Measurements from ENCODE around the gene STK39.

Gene STK39

GRCh38 chr2:168159754-168160585 lies 87.4 kb downstream of the STK39 start:
- DNase-seq (ENCODE audit: low read depth in 2 of 2): no peak

GRCh38 chr2:168158586-168158985 lies 88.8 kb downstream of the STK39 start:
- no peak for DNase-seq (ENCODE audit: low read depth in 2 of 2)

DNA sequence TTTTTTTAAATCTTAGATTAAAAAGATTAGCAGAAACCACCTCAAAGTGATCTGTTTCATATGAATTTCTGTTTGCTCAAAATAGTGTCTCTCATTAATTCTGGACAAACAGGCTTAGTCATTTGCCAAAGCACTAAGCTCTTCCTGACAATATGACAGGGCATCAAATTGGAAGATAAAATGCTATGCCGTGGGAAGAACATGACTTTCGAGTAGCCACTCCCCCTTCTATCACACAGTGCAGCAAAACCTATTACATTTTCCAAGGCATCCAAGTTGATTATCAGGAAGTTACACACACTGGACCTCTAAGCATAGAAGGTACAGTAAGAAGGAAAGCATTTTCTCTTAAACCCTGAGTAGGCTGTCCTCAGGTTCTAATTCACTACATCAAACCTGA lies 89.5 kb downstream of the STK39 start:
- no peak for DNase-seq (ENCODE audit: low read depth in 2 of 2)

- DNase-seq (ENCODE audit: low read depth in 2 of 2): no peak
These were observed 90.3 kb downstream of the STK39 start for GRCh38 chr2:168157070-168157469.

DNA sequence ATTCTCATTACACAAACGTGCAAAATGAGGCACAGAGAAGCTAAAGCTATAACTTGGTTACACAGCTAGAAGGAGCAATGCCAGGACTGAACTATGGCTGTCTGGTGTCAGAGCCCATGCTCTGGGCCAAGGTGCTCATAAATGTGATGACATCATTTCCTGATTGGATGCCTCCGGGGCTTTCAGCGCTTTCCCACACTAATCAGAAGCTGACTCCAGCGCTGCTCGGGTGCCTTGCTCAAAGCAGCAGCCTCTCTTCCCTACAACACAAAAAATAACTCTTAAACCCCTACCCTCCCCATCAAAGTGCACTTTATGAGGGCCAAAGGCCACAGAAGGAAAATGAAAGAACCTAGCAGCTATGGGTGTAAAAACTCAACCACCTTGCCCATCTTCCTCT lies 90.7 kb downstream of the STK39 start:
- DNase-seq (ENCODE audit: low read depth in 2 of 2): no peak

DNA sequence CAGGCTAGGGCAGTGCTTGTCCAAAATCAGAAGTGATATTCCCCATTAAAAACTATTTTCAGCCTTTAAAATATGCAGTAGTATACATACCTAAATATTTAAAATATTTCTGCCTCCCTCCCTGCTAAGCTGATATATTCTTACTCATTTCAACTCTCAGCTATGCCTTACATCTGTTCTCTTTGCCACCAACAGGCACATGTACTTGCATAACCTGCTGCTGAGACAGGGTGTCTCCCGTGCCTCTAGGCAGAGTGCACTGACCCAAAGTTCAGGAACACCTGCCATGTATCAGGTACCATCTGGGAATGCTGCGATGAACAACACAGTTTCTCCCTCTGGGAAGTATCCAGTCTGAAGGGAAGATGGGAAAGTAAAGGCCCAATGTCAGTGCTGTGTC lies 91.7 kb downstream of the STK39 start:
- no peak for DNase-seq (ENCODE audit: low read depth in 2 of 2)

DNA sequence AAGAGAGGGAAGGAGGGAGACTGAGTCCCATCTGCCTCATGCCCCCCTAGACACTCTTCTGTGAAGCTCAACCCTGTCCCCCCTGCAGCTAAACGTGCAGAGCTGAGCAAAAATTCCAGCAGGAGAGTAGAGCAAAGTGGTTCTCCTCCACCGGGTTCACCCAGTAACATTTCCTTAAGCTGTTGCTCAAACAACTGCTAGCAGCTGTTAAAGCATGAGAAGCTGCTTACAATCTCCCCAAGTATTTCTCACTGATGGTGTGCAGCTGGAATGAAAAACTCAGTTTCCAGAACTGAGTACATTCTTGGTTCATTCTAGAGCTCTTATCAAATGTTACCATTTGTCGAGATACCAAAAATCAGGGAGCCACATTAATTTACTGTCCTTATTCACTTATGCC lies 92.3 kb downstream of the STK39 start:
- DNase-seq (ENCODE audit: low read depth in 2 of 2): no peak

- no peak for DNase-seq (ENCODE audit: low read depth in 2 of 2)
These were observed 94.4 kb downstream of the STK39 start for GRCh38 chr2:168152902-168153530.

DNA sequence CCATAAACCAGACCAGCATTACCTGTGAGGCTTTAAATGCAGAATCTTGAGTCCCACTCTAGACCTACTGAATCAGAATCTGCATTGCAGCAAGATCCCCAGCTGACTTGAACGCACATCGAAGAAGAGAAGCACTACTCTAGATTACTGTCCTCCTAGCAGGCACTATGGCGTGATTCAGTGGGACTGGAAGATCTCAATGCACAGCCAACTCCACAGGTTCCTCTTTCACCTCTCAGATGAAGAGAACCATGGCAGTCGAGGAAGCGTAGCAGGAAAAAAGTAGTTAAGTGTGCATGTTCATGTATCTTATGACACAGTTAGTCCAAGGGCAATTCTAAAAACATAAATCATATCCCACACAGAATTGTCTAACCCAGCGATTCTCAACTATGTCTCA lies 97.4 kb downstream of the STK39 start:
- no peak for DNase-seq (ENCODE audit: low read depth in 2 of 2)

DNA sequence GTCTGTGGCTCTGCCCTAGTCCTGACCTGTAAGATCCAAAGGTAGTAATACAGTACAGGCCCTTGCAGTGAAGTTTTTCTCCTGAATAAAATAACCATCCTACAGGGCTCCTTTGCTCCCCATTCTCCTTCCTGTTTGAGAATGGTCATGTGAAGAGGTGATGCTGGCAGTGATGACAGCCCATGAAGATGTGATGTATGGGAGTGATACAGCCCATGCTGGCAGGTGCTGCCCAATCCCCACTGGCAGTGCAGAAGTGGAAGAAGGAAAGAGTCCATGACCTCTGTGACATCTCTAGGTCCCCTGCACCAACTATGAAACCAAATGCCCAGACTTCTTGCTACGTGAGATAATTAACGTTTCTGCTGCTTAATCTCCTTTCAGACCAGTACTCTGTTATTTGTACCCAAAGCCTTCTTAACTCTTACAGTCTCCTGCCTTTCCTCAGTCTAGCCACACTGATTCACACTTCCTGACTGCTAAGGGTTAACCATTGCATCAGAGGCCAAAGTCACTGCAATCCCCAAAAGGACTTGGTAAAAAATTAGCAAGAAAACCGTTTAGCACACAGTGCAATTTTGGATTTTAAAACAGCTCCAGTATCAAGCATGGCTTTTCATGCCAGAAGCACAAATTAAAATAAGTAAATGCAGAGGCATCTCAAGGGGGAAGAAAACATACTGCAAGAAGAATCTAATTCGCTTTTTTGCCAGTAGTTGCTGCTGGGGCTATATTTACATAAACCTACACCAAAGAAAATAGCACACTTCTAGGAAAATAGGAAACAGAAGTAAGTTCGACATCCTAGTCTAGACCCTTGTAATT lies 98.0 kb downstream of the STK39 start:
- no peak for DNase-seq (ENCODE audit: low read depth in 2 of 2)

GRCh38 chr2:168147830-168148794 lies 99.3 kb downstream of the STK39 start:
- no peak for DNase-seq (ENCODE audit: low read depth in 2 of 2)

- no peak for DNase-seq (ENCODE audit: low read depth in 2 of 2)
These were observed 100.2 kb downstream of the STK39 start for GRCh38 chr2:168146892-168147810.

- no peak for DNase-seq (ENCODE audit: low read depth in 2 of 2)
These were observed 101.7 kb downstream of the STK39 start for GRCh38 chr2:168145426-168146310.

- no peak for DNase-seq (ENCODE audit: low read depth in 2 of 2)
These were observed 102.4 kb downstream of the STK39 start for GRCh38 chr2:168145011-168145410.

GRCh38 chr2:168143813-168144212 lies 103.6 kb downstream of the STK39 start:
- DNase-seq (ENCODE audit: low read depth in 2 of 2): no peak

- no peak for DNase-seq (ENCODE audit: low read depth in 2 of 2)
These were observed 106.5 kb downstream of the STK39 start for GRCh38 chr2:168140892-168141291.

- no peak for DNase-seq (ENCODE audit: low read depth in 2 of 2)
These were observed 107.5 kb downstream of the STK39 start for GRCh38 chr2:168139852-168140251.

- DNase-seq (ENCODE audit: low read depth in 2 of 2): no peak
These were observed 108.5 kb downstream of the STK39 start for GRCh38 chr2:168138901-168139300.

DNA sequence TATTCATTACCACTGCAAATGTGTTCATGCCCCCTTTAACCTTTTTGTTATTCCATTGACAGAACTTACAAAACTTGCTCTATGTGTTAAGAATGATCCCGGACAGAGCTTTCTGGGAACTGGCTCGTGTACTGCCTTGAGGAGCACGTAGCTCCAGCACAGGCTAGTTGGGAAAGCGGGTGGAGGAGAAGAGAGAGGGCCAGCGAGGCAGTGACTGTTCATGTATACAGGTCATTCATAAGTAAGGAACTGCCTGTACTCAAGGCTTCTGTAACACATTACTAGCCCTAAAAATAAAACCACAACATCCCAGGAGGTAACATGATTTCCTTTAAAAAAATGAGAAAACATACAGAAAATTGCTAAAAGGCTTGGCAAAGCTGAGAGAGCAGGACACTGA lies 109.0 kb downstream of the STK39 start:
- no peak for DNase-seq (ENCODE audit: low read depth in 2 of 2)
